ENCODE results near the gene INCENP.
"Not testable (repeated sequence)": the region's sequence is repeated elsewhere in the genome, so short reads cannot be mapped to it uniquely, and the experiment has no call there.

Gene INCENP

GRCh38 chr11:62172294-62172693 is 48.5 kb downstream of the INCENP start:
- DNase-seq = no peak

- DNase-seq = no peak
Observed at GRCh38 chr11:62176766-62177165, 53.0 kb downstream of the INCENP start.

GRCh38 chr11:62179995-62180394 is 56.2 kb downstream of the INCENP start:
- DNase-seq = no peak

GRCh38 chr11:62181097-62181496 is 57.3 kb downstream of the INCENP start:
- no peak for DNase-seq

GRCh38 chr11:62182147-62182891 is 58.5 kb downstream of the INCENP start:
- DNase-seq = no peak

- DNase-seq = no peak
Observed at GRCh38 chr11:62186195-62186594, 62.4 kb downstream of the INCENP start.

GRCh38 chr11:62190011-62190410 is 66.2 kb downstream of the INCENP start, which contains the start of gene SCGB1D1:
TSS of gene SCGB1D1 (plus strand) at chr11:62190216. CDS start at chr11:62190285, 69 bp downstream.
- no peak for DNase-seq

- DNase-seq = no peak
Observed at GRCh38 chr11:62193952-62194351, 70.1 kb downstream of the INCENP start.

- DNase-seq = not testable (repeated sequence)
Observed at GRCh38 chr11:62195010-62195409, 71.2 kb downstream of the INCENP start.

- no peak for DNase-seq
Observed at GRCh38 chr11:62195945-62196344, 72.1 kb downstream of the INCENP start.

GRCh38 chr11:62197400-62197799 is 73.6 kb downstream of the INCENP start:
- not testable (repeated sequence) for DNase-seq

GRCh38 chr11:62201376-62201775 is 77.6 kb downstream of the INCENP start:
- no peak for DNase-seq

Measured in effector CD8-positive, alpha-beta T cell (primary cell).